ENCODE results near the gene DAAM1.

Gene DAAM1

GRCh38 chr14:59215757-59216156 is 27.3 kb downstream of the DAAM1 start:
- no peak for TF ChIP-seq CTCF (IDR thresholded peaks at IDR 0.05; ENCODE audit: extremely low read depth, missing control alignments)

GRCh38 chr14:59217011-59217410 is 28.5 kb downstream of the DAAM1 start:
- DNase-seq (ENCODE audit: low spot score): no peak
- no peak for TF ChIP-seq CTCF (IDR thresholded peaks at IDR 0.05; ENCODE audit: extremely low read depth, missing control alignments)

More at GRCh38 chr14:59215757-59216156, 27.3 kb downstream of the DAAM1 start:
- DNase-seq (ENCODE audit: low spot score): no peak

- no peak for DNase-seq (ENCODE audit: low spot score)
- TF ChIP-seq CTCF (IDR thresholded peaks at IDR 0.05; ENCODE audit: extremely low read depth, missing control alignments): no peak
Observed at GRCh38 chr14:59221568-59221967, 33.1 kb downstream of the DAAM1 start.

GRCh38 chr14:59224341-59224740 is 35.9 kb downstream of the DAAM1 start:
- no peak for TF ChIP-seq CTCF (IDR thresholded peaks at IDR 0.05; ENCODE audit: extremely low read depth, missing control alignments)
- no peak for DNase-seq (ENCODE audit: low spot score)

GRCh38 chr14:59225281-59225680 is 36.8 kb downstream of the DAAM1 start:
- DNase-seq (ENCODE audit: low spot score): no peak
- no peak for TF ChIP-seq CTCF (IDR thresholded peaks at IDR 0.05; ENCODE audit: extremely low read depth, missing control alignments)

- no peak for TF ChIP-seq CTCF (IDR thresholded peaks at IDR 0.05; ENCODE audit: extremely low read depth, missing control alignments)
Observed at GRCh38 chr14:59228421-59228820, 40.0 kb downstream of the DAAM1 start.

GRCh38 chr14:59229653-59230406 is 41.4 kb downstream of the DAAM1 start:
- TF ChIP-seq CTCF (IDR thresholded peaks at IDR 0.05; ENCODE audit: extremely low read depth, missing control alignments): no peak
- DNase-seq (ENCODE audit: low spot score): no peak

More at GRCh38 chr14:59228421-59228820, 40.0 kb downstream of the DAAM1 start:
- DNase-seq (ENCODE audit: low spot score): no peak

Measured in GM20000 (cell line).